Endothelial cell of umbilical vein (primary cell): Measurements from ENCODE around the gene RECQL5. TPM values are rescaled to one million over a fixed set of nuclear protein-coding genes. Genes with fewer than 3 reads are reported as not detected.
"Not testable (repeated sequence)": the region's sequence is repeated elsewhere in the genome, so short reads cannot be mapped to it uniquely, and the experiment has no call there.

ENCODE experiments used
- BruUV-seq: library from RNA; stranded (reverse); fragments of 400-500 nt; replicated peaks from 2 replicates; lab custom pipeline; 2021; lab: Mats Ljungman, UMichigan
- CTCF ChIA-PET: fragments of 300-600, 350-600 bp; sonication (Branson Sonifier 250); formaldehyde crosslinking; loops from one replicate; lab custom pipeline; 2021; ENCODE audit warnings: antibody characterized with exemption, inconsistent platforms; lab: Charles Lee
- POLR2A ChIA-PET: fragments of 300-600, 350-600 bp; sonication (Branson Sonifier 250); formaldehyde crosslinking; loops from one replicate; lab custom pipeline; 2021; ENCODE audit warnings: antibody characterized with exemption, inconsistent platforms; lab: Charles Lee
- DNase-seq: peaks from one replicate; pipeline ENCODE4 v3.0.0-alpha.2; 2011; ENCODE audit warnings: low read depth, low spot score
- FAIRE-seq: peaks from 2 replicates; lab custom pipeline; 2011; peaks lifted over from hg19 to GRCh38; lab: Jason Lieb, UNC
- H2AFZ ChIP-seq: 2 replicates; pipeline ENCODE4 v1.6.0; 2012; ENCODE audit warnings: low read depth, low read length, control low read depth, inconsistent platforms
- H3K27ac ChIP-seq: 2 replicates; pipeline ENCODE4 v1.5.1; 2011; ENCODE audit warnings: low read depth, mild to moderate bottlenecking, control low read depth, low read length, moderate library complexity; ENCODE audit not compliant: insufficient read depth
- H3K27me3 ChIP-seq, 2 experiments: 2 replicates each; pipeline versions ENCODE4 v1.6.0 to v1.6.1; 2011; ENCODE audit warnings: low read length in 2 of 2, mixed read lengths in 1 of 2; ENCODE audit not compliant: control insufficient read depth in 2 of 2, insufficient read depth in 2 of 2
- H3K36me3 ChIP-seq, 2 experiments: 2 replicates in 1 of 2; 3 replicates in 1 of 2; pipeline ENCODE4 v1.5.1; 2011; ENCODE audit warnings: low read length in 2 of 2, mild to moderate bottlenecking in 1 of 2, moderate library complexity in 1 of 2; ENCODE audit not compliant: control insufficient read depth in 2 of 2, insufficient read depth in 2 of 2; ENCODE audit errors: extremely low read depth in 1 of 2
- H3K4me1 ChIP-seq: 3 replicates; pipeline ENCODE4 v1.5.1; 2011; ENCODE audit warnings: mild to moderate bottlenecking, low read length; ENCODE audit not compliant: control insufficient read depth, insufficient read depth; ENCODE audit errors: extremely low read depth
- H3K4me2 ChIP-seq: 2 replicates; pipeline ENCODE4 v1.6.1; 2011; ENCODE audit warnings: low read length, control low read depth, mixed read lengths; ENCODE audit not compliant: insufficient read depth
- H3K4me3 ChIP-seq, 3 experiments: fragments of 200-600 bp in 1 of 3; sonication (generic), shearing (Covaris generic) in 1 of 3; replicated peaks in 1 of 3; 2 replicates each; pipeline ENCODE4 v1.5.1; 2011 to 2016; ENCODE audit warnings: control low read depth in 3 of 3, low read length in 3 of 3, mild to moderate bottlenecking in 2 of 3, inconsistent platforms in 1 of 3, low read depth in 1 of 3, moderate library complexity in 1 of 3; ENCODE audit not compliant: insufficient read depth in 1 of 3
- H3K79me2 ChIP-seq: 2 replicates; pipeline ENCODE4 v1.6.0; 2012; ENCODE audit warnings: low read length, inconsistent platforms; ENCODE audit not compliant: control insufficient read depth, insufficient read depth
- H3K9ac ChIP-seq: replicated peaks from 2 replicates; pipeline ENCODE3; 2011; ENCODE audit warnings: low read length, control low read depth; ENCODE audit not compliant: insufficient read depth; ENCODE audit errors: extremely low read depth
- H3K9me1 ChIP-seq: replicated peaks from 3 replicates; pipeline ENCODE4 v1.6.0; 2011; ENCODE audit warnings: mild to moderate bottlenecking, low read length; ENCODE audit not compliant: control insufficient read depth, insufficient read depth; ENCODE audit errors: extremely low read depth
- H3K9me3 ChIP-seq: replicated peaks from 2 replicates; pipeline ENCODE4 v1.5.1; 2012; ENCODE audit warnings: low read length, inconsistent platforms; ENCODE audit not compliant: control insufficient read depth, insufficient read depth
- H4K20me1 ChIP-seq: replicated peaks from 2 replicates; pipeline ENCODE3; 2011; ENCODE audit warnings: mild to moderate bottlenecking, low read length; ENCODE audit not compliant: control insufficient read depth, insufficient read depth; ENCODE audit errors: extremely low read depth
- FOS ChIP-seq: IDR thresholded peaks from 2 replicates; pipeline ENCODE4 v1.6.1; 2011; ENCODE audit warnings: mild to moderate bottlenecking, low read length, moderate library complexity, borderline replicate concordance; ENCODE audit not compliant: insufficient read depth
- GATA2 ChIP-seq: IDR thresholded peaks from 2 replicates; pipeline ENCODE4 v1.7.0; 2011; ENCODE audit warnings: low read depth, mild to moderate bottlenecking, moderate library complexity, mixed read lengths, low read length; ENCODE audit not compliant: insufficient read length, insufficient read depth
- JUN ChIP-seq: IDR thresholded peaks from 2 replicates; pipeline ENCODE4 v1.6.1; 2011; ENCODE audit warnings: borderline replicate concordance, low read depth; ENCODE audit not compliant: insufficient read length, insufficient read depth
- dilution Hi-C: fragments of 300-500 bp; cut with MboI; formaldehyde crosslinking; loops from one replicate; pipeline ENCODE4 v1.15.0; 2019; ENCODE audit warnings: low sequenced_read_pairs; ENCODE audit not compliant: extremely low pct_ligation_motif_present
- intact Hi-C: fragments of 100-400 bp; cut with micrococcal nuclease; formaldehyde crosslinking; loops from one replicate; pipeline ENCODE4 v1.10.0; 2022
- polyA plus RNA-seq, 4 experiments: library from polyadenylated mRNA; depleted of rRNA in 3 of 4; stranded (reverse) in 3 of 4; unstranded in 1 of 4; fragments of >200 nt; gene quantifications; 2 replicates each; pipeline versions ENCODE4 v1.2.1 to v1.2.3, GENCODE V29; 2011 to 2012; ENCODE audit warnings: missing spikeins in 1 of 4
- total RNA-seq: library from RNA; stranded (reverse); gene quantifications from 2 replicates; pipeline ENCODE4 v1.2.3, GENCODE V29; 2021

RECQL5 gene
- total and polyA plus RNA-seq, 2 donors (not counting 3 experiments of a cell fraction or from before 2014, with no cell fraction given) = 21.3 to 30.7 TPM

DNA sequence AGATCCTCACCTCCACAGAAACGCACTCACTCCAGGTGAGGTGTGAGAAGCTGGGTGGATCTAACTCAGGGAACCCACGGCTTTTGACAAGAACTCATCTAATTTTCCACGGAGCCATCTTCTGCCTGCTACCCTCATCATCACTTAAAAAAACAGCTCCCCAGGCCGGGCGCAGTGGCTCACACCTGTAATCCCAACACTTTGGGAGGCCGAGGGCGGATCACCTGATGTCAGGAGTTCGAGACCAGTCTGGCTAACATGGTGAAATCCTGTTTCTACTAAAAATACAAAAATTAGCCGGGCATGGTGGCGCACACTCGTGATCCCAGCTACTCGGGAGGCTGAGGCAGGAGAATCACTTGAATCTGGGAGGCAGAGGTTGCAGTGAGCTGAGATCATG, 28.9 kb downstream of the RECQL5 start:
- H3K79me2 ChIP-seq, H2AFZ ChIP-seq, H3K4me3 ChIP-seq, H3K9ac ChIP-seq, H3K4me2 ChIP-seq, H3K9me1 ChIP-seq, DNase-seq, POLR2A ChIA-PET, H4K20me1 ChIP-seq, H3K27ac ChIP-seq, FAIRE-seq, intact Hi-C loops, dilution Hi-C loops, H3K9me3 ChIP-seq, H3K36me3 ChIP-seq, BruUV-seq, H3K27me3 ChIP-seq: not testable (repeated sequence)
- CTCF ChIA-PET = interaction anchor here (0.7 to 16.3 kb wide), 4 partner anchors 12 to 109 kb away, joined by 3 to 625 read pairs (median 225); a partner anchor contains a TSS
- H3K4me1 ChIP-seq = peaks cover 11% of the 10 kb centered on the region

DNA sequence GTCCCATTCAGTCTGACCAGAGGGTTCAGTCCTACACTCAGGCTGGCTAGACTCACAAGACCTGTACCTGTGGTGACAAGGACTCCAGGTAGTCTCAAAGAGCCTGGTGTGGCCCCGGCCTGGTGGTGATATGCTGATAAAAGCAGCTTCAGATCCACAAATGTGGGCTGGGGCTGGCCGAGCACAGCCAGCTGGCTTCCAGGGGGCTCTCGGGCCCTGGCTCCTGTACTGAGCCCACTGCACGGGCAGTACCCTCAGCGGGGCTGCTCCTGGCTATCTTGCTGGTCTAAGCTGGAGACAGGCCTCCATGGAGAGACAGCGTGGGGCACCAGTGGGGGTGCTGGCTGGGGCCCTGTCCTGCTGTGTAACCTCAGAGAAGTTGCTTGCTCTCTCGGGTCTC, 29.4 kb downstream of the RECQL5 start:
- Histone ChIP-seq H3K9ac (no peak overlapping the region), H3K27me3 (no peaks in the 10 kb centered on the region), H3K9me1 (no peaks in the 10 kb centered on the region), H3K9me3 (no peaks in the 10 kb centered on the region), H4K20me1 (no peaks in the 10 kb centered on the region), H3K4me3 (no peak overlapping the region), H3K79me2 (no peaks in the 10 kb centered on the region), H3K27ac (no peak overlapping the region), H3K36me3 (no peaks in the 10 kb centered on the region), H3K4me1 (peaks cover 12% of the 10 kb centered on the region), H2AFZ (no peak overlapping the region), H3K4me2 (no peak overlapping the region)
- FAIRE-seq (no peak), DNase-seq (no peak)
- no peak for TF ChIP-seq FOS
- TF ChIP-seq JUN = no peak
- TF ChIP-seq GATA2 = no peak
- BruUV-seq = no TSS peak
- ChIA-PET POLR2A (no interaction called here), CTCF (interaction anchor here (6.8 to 16.3 kb wide), 2 partner anchors 13 to 110 kb away, joined by 446 to 625 read pairs; a partner anchor contains a TSS)
- intact Hi-C loops = no loop called here
- dilution Hi-C loops = no loop called here
